Suppressor macrophage treated with lipopolysaccharide for 4 hours (primary cell): ENCODE data around the gene TMC8.

Experiments
- DNase-seq: peaks from one replicate; pipeline ENCODE4 v3.0.0-alpha.2; 2020

TMC8 gene

DNA sequence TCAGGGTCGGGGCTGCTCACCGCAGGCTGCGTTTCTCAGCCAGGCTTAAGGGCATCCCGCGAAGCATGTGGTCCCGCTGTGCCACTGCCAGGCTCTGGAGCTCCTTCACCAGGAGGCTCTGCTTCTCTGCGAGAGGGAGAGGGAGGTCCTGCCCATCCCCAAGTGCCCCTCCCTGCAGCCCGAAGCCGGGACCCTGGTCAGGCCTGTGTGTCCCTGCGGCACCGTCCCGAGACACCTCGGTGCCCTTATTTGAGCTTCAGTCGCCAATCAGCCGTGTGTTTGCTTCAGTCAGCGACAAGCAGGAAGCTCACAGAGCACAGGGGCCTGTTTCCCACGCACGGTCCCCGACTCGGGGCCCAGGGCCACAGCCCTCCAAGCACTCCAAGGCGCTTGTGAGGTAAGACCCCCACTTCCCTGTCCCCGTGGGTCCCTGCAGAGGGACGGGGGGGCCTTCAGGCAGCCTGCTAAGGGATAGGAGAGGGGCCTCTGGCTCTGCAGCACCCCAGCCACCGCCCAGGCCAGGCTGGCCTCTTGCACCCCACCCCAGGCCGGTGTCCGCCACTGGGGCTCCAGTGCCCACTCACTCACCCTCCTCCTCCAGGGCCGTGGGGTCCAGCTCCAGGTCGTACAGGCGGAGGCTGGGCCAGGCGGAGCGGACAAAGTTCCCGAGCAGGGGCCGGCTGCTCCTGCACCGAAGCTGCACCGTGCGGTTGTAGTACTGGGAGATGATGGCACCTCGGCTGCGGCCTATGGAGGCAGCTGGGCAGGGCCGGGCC is 5.2 kb upstream of the TMC8 start:
- no peak for DNase-seq

DNA sequence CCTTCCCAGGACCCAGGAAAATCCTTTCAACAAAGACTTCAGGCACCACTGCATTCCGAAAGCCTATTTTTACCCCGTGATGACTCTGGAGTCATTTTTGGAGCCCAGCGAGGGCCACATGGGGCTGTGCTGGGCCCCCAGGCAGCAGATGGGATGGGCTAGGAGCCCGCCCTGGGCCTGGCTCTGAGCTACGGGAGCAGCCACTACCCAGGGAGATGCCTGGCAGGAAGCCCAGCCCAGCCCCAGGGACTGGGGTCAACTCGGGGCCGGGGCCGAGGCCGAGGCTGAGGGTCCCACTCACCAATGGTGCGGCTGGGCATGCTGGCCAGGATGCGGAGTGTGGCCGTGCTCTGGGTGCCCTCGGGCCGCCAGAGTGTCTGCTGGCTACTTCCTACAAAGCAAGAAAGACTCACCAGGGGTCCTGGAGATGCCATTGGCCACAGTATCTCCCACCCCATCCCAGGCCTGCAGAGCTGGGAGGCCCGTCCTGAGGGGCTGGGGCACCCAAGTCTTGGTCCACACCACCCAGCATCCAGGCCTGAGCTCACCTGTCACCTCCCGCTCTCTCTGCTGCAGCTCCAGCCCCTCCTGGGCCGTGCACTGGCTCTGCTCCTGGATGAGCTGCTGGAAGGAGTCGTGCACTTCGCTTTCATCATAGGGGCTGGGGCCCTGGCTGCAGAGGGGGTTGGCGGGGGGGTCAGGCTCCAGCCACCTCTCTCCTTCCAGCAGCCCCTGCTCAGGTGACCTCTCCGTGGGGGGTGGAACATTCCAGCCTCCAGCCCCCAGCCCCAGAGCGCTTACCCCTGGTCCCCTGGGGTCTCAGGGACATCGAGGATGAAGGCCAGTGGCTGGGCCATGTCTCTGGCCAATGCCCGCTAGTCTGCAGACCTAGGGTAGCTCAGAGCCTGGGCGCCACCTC is 4.3 kb upstream of the TMC8 start:
- no peak for DNase-seq

DNA sequence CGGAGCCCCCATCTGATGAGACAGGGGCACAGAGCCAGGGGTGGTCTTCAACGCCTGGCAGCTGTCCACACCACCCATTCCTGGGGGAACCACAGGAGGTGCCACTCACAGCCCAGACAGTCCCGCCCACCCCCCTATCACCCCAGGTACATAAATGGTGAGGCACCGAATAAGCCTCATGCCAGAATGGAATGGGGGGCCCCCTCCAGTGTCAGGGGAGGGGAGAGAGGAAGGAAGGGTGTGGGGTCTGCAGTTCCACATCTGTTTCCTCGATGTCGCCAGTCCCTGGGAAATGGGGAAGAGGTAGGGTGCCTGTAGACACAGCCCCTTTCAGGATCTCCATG is 3.7 kb upstream of the TMC8 start:
- no peak for DNase-seq

DNA sequence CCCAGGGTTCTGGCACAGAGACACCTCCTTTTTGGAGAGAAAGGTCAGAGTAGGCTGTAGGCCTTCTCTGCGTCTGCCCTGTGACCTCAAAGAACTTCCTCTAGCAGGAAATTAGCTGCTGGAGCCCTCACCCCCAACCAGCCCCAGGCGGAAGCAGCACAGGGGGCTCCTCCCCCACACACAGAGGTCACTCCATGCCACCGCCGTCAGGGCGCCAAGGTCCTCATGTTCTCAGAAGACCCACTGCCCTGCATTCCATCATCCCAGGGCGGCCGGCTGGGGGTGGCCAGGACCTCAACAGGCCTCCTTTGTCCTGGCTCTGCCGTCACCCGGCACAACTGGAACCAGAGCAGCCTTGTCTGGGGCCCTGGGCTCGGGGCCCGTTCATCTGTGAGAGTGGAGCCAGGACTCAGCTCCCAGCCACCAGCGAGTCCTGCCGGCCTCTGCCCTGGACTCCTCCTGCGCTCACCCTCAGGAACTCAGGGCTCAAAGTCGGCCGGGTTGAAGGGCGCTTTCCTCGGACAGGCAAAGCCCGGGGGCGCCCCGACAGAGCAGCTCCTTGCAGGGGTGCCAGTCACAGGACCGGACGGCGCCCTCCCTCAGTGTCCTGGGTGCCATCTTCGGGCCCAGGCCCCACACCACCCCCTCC is 3.2 kb upstream of the TMC8 start:
- DNase-seq: peak; percentile 83

DNA sequence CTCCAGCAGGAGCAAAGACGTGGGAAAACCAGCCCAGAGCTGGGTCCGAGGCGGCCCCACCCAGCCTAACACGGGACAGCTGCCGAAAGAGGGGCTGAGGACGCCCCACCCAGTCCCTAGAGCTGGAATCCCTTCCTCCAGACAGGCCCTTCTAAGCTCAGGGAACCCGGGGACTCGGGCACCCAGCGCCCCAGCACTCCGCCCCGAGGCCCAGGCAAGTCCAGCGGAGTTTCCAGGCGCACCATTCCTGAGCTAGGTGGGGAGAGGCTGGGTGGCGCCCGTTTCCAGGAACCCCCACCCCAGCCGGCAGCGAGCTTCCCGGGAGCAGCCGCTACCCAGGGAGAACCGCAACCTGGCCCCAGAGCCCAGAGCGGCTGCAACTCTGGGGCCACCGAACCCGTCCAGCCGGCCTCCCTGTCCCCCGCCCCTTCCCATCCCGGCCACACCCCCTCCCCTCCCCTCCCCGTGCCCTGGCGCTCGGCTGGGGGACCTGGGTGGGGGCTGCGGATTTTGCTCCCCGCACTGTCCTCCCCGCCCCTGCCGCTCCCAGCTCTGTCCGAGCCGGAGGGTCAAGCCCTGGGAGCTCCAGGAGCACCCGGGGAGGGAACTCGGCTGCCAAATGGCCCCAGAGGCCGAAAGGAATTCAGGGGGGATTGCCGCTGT is 2.6 kb upstream of the TMC8 start:
- DNase-seq: no peak

GRCh38 chr17:78128551-78129350 is 1.8 kb upstream of the TMC8 start, which contains the start of gene TMC6:
Gene TMC6 (minus strand): TSS chr17:78128755. CDS start chr17:78126832, 1,923 bp downstream.
- peak; percentile 58 for DNase-seq

DNA sequence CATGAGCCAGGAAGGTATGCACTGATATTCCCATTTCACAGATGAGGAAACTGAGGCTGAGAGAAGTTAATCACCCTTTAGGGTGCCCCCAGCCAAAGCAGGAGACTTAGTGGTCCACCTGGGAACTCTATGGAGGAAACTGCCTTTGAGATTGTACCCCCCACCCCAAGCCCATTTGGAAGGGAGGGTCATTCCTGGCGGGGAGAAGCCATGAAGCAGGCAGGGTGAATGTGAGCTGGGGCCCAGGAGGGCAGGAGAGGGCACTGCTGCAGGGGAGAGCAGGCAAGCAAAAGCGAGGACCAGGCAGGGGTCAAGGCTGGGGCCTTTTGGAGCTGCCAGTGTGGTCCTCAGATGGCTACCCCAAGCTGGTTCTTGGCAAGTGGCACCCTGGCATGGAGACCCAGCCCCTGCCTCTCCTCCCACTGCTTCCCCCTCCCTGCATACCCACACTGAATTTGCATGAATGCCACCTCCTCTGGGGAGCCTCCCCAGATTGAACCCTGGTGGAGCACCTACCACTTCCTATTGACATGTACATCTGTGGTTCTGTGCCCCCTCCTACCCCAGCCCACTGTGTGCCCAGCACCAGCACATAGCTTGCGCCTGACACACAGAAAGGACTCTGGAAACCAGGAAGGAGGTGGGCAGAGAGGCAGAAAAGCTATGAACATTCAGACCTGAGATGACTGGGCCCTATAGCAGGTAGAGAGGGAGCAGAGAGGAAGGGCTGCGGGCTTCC is 1.1 kb upstream of the TMC8 start:
- DNase-seq: no peak

DNA sequence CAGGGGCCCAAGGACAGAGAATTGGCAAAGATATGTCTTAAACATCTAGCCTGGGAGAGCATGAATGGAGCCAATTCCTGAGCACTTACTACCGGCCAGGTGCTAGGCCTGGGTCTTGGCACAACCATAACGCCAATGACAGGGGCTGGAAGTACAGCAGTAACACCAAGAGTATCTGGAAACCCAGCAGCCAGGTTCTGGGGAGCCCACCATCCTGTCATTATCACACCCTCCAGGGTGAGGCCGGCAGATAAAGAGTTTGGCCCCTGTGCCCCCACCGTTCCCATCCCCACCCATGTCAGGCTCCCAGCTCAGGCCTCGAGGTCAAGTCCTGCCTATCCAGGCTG is 508 bp upstream of the TMC8 start:
- no peak for DNase-seq

DNA sequence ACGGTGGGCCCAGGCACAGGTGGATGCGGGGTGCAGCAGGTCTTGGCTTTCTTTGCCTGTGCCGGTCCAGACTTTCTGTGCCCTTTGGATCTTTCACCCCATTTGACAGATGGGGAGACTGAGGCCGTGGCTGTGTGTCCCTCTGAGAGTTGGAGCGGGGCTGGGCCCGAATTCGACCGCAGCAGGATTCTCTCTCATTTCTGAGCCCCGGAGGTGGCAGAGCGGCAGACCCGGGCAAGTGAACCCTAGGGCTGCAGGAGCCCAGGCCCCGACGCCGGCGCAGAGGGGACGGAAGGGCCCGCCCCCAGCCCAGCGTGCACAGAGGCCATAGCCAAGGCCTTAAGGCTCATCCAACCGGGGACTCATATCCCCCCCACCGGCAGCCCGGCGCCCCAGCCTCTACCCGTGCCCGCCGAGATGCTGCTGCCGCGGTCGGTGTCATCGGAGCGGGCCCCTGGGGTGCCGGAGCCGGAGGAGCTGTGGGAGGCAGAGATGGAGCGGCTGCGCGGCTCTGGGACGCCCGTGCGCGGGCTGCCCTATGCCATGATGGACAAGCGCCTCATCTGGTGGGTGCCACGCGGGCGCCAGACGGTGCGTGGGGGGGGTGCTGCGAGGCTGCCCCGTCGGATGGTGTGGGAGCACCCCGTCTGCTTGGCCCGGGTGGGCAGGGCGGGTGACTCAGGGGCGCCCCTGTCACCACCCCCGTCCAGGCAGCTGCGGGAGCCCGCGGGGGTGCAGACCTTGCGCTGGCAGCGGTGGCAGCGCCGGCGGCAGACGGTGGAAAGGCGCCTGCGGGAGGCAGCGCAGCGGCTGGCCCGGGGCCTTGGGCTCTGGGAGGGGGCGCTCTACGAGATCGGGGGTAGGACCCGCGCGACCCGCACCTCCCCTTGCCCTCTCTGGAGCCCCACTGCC is 857 bp downstream of the TMC8 start:
- DNase-seq: no peak

DNA sequence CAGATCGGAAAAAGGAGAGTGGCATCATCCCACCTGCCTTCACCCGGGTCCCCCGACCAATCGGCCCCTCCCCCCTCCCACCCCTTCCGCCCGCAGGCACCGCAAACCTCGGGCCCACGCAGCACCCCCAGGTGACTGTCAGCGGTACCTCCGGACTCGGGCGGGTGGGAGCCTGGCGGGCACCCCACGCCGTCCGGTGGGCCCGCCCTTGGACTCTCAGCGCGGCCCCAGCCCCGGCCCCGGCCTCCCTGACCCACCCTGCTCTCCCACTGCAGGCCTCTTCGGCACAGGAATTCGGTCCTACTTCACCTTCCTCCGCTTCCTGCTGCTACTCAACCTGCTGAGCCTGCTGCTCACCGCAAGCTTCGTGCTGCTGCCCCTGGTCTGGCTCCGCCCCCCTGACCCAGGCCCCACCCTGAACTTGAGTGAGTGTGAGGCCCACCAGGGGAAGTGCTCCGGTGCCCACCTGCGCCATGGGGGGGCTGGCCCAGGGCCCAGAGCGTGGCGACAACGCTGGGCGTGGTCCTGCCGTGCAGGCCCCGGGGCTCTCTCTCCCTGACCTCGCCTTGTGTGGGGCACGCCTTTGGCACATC is 1.6 kb downstream of the TMC8 start:
- no peak for DNase-seq

GRCh38 chr17:78132767-78133178 is 2.2 kb downstream of the TMC8 start:
- DNase-seq: no peak

DNA sequence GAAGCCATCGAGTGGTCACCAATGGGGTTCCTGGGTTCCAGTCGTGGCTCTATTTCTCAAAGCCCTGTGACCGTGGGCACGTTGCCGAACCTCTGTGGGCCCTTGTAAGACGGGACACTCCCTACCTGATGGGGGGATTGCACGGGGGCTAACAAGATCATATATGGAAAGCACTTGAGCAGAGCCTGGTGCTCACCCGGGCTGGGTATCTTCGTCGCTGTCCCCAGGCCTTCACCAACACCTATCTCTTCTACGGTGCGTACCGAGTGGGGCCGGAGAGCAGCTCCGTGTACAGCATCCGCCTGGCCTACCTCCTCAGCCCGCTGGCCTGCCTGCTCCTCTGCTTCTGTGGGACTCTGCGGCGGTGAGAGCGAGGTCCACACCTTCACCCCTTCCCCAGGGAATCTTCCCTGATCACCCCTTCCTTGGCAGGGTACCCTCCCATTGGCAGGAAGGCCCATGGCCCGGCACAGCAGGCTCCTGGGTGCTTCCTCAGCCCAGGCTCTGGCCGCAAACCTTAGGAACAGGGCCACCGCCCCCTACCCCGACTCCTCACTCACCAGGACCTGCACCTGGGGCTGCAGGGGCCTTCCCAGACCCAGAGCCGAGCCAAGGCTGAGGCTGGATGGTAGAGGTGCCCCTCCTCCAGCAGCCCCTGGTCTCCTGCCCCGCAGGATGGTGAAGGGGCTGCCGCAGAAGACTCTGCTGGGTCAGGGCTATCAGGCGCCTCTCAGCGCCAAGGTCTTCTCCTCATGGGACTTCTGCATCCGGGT is 2.8 kb downstream of the TMC8 start:
- no peak for DNase-seq

GRCh38 chr17:78133971-78134898 is 3.7 kb downstream of the TMC8 start:
- peak; percentile 51 for DNase-seq

- DNase-seq: no peak
These were observed 4.4 kb downstream of the TMC8 start for GRCh38 chr17:78134899-78135385.

DNA sequence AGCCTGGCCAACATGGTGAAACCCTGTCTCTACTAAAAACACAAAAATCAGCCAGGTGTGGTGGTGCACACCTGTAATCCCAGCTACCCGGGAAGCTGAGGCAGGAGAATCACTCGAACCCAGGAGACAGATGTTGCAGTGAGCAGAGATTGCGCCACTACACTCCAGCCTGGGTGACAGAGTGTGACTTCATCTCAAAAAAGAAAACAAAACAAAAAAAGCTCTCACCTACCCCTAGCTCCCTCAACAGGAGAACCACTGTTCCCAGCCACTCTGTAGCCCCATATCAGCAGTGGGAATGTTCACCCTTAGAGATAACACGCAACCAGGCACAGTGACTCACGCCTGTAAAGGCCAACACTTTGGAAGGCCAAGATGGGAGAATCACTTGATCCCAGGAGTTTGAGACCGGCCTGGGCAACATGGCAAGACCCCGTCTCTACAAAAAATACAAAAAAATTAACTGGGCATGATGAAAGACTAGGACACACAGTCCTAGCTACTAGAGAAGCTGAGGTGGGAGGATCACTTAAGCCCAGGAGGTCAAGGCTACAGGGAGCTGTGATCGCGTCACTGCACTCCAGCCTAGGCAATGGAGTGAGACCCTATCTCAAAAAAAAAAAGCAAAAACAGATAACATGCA is 5.4 kb downstream of the TMC8 start:
- no peak for DNase-seq

DNA sequence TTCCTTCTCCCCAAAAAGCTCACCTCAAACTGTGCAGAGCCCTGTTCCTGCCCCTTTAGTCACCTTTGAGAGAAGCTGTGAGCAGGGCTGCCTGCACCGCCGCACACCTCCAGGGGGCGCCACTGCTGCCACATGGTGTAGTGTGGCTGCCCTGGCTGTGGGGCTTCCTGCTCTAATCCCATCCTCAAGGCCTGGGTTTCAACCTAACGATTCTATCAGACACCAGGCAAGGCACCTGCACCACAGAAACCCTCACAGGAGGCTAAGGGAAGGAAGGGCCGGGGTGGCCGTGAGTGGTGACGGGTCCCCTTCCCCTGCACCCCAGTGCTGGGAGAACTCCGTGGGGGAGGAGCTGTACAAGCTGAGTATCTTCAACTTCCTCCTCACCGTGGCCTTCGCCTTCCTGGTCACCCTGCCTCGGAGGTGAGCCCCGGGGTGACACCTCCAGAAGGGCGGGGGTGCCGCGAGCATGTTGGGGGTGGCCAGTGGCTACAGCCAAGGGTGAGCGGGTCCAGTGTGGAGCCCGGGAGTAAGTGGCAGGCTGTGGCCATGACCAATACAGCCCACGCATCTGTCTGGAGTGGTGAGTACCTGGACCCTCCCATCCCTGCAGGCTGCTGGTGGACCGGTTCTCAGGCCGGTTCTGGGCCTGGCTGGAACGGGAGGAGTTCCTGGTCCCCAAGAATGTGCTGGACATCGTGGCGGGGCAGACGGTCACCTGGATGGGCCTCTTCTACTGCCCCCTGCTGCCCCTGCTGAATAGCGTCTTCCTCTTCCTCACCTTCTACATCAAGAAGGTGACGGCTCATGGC is 7.0 kb downstream of the TMC8 start:
- DNase-seq: no peak
